Measurements from ENCODE around the gene ATP7B.

The ATP7B gene

GRCh38 chr13:51944428-51944827, 66.8 kb downstream of the ATP7B start:
- no peak for DNase-seq (ENCODE audit: low read depth)
- no peak overlapping the region for H3K4me3 ChIP-seq (ENCODE audit: control insufficient read depth, low read depth, low read length)
- TF ChIP-seq CTCF (conservative IDR thresholded peaks at IDR 0.05; ENCODE audit: control insufficient read depth, insufficient read depth, low read depth, low read length), result no peak

GRCh38 chr13:51943721-51944120, 67.5 kb downstream of the ATP7B start:
- no peak for DNase-seq (ENCODE audit: low read depth)
- TF ChIP-seq CTCF (conservative IDR thresholded peaks at IDR 0.05; ENCODE audit: control insufficient read depth, insufficient read depth, low read depth, low read length), result no peak
- no peak overlapping the region for H3K4me3 ChIP-seq (ENCODE audit: control insufficient read depth, low read depth, low read length)

- TF ChIP-seq CTCF (conservative IDR thresholded peaks at IDR 0.05; ENCODE audit: control insufficient read depth, insufficient read depth, low read depth, low read length), result no peak
- DNase-seq (ENCODE audit: low read depth), result no peak
- H3K4me3 ChIP-seq (ENCODE audit: control insufficient read depth, low read depth, low read length), result no peak overlapping the region
These were observed 69.1 kb downstream of the ATP7B start for GRCh38 chr13:51942189-51942588.

- no peak for DNase-seq (ENCODE audit: low read depth)
- H3K4me3 ChIP-seq (ENCODE audit: control insufficient read depth, low read depth, low read length), result no peak overlapping the region
- no peak for TF ChIP-seq CTCF (conservative IDR thresholded peaks at IDR 0.05; ENCODE audit: control insufficient read depth, insufficient read depth, low read depth, low read length)
These were observed 72.8 kb downstream of the ATP7B start for GRCh38 chr13:51938454-51938853.

- H3K4me3 ChIP-seq (ENCODE audit: control insufficient read depth, low read depth, low read length), result no peak overlapping the region
These were observed 73.6 kb downstream of the ATP7B start for GRCh38 chr13:51937320-51938290.

More at GRCh38 chr13:51937320-51938290, 73.6 kb downstream of the ATP7B start:
- DNase-seq (ENCODE audit: low read depth), result no peak
- no peak for TF ChIP-seq CTCF (conservative IDR thresholded peaks at IDR 0.05; ENCODE audit: control insufficient read depth, insufficient read depth, low read depth, low read length)
